K562 (cell line): ENCODE measurements around the gene LRP6. TPM values are rescaled to one million over a fixed set of nuclear protein-coding genes. Genes with fewer than 3 reads are reported as not detected.

Experiments
- CBFA2T3 ChIP-seq: fragments of 450-650 bp; IDR thresholded peaks from 2 replicates; pipeline ENCODE4 v1.6.1; 2017
- CEBPZ ChIP-seq: fragments of 150-350 bp; IDR thresholded peaks from 2 replicates; pipeline ENCODE4 v1.6.1; 2014; ENCODE audit warnings: low read depth, mild to moderate bottlenecking, low read length, borderline replicate concordance
- COPS2 ChIP-seq: fragments of 450-650 bp; conservative IDR thresholded peaks from 2 replicates; pipeline ENCODE4 v1.6.1; 2016; ENCODE audit warnings: mild to moderate bottlenecking, moderate library complexity
- CREB1 ChIP-seq, 2 experiments: sonication (generic) in 1 of 2; formaldehyde crosslinking in 1 of 2; IDR thresholded peaks; 2 replicates each; pipeline versions ENCODE4 v1.6.1 to v1.8.0; 2012 to 2022; ENCODE audit warnings: inconsistent platforms in 1 of 2, mild to moderate bottlenecking in 1 of 2, missing genetic modification reagents in 1 of 2, moderate library complexity in 1 of 2
- GATAD2A ChIP-seq: fragments of 450-650 bp; IDR thresholded peaks from 2 replicates; pipeline ENCODE4 v1.6.1; 2017
- HSF4 ChIP-seq: fragments of 250-450 bp; sonication (Bioruptor Pico); IDR thresholded peaks from 2 replicates; pipeline ENCODE4 v2.1.2; 2022; ENCODE audit warnings: mild to moderate bottlenecking, moderate library complexity, borderline replicate concordance
- IRF1 ChIP-seq: sonication (generic); formaldehyde crosslinking; IDR thresholded peaks from 2 replicates; pipeline ENCODE4 v1.8.0; 2022; ENCODE audit warnings: missing genetic modification reagents, mild to moderate bottlenecking, borderline replicate concordance
- KLF10 ChIP-seq: fragments of 250-450 bp; sonication (Bioruptor Pico); IDR thresholded peaks from 2 replicates; pipeline ENCODE4 v1.6.1; 2021; ENCODE audit warnings: matching md5 sums
- MECOM ChIP-seq: fragments of 250-450 bp; sonication (Bioruptor Pico); IDR thresholded peaks from 2 replicates; pipeline ENCODE4 v1.8.0; 2022; ENCODE audit warnings: inconsistent platforms
- MTA2 ChIP-seq: fragments of 450-650 bp; IDR thresholded peaks from 2 replicates; pipeline ENCODE4 v1.6.1; 2016; ENCODE audit warnings: low read depth
- NUFIP1 ChIP-seq: fragments of 450-650 bp; IDR thresholded peaks from 2 replicates; pipeline ENCODE4 v1.6.1; 2018; ENCODE audit not compliant: partially characterized antibody
- PCBP1 ChIP-seq: fragments of 200-400 bp; formaldehyde crosslinking; IDR thresholded peaks from 2 replicates; pipeline ENCODE4 v1.6.1; 2018; ENCODE audit warnings: mild to moderate bottlenecking, low read depth, low read length; ENCODE audit not compliant: poor library complexity, severe bottlenecking
- POLR2AphosphoS2 ChIP-seq: IDR thresholded peaks from 2 replicates; pipeline ENCODE4 v1.6.1; 2012; ENCODE audit warnings: low read length, improper control_type of control experiment
- RB1 ChIP-seq: fragments of 450-650 bp; IDR thresholded peaks from 2 replicates; pipeline ENCODE4 v1.6.1; 2017; ENCODE audit warnings: low read depth, mild to moderate bottlenecking
- RFX5 ChIP-seq: IDR thresholded peaks from 2 replicates; pipeline ENCODE4 v1.6.1; 2011; ENCODE audit warnings: low read depth, mild to moderate bottlenecking, improper control_type of control experiment, low read length
- SMAD2 ChIP-seq: fragments of 150-350 bp; IDR thresholded peaks from 2 replicates; pipeline ENCODE4 v1.6.1; 2014; ENCODE audit warnings: low read depth, mild to moderate bottlenecking, low read length
- SRSF9 ChIP-seq: fragments of 200-400 bp; formaldehyde crosslinking; IDR thresholded peaks from 2 replicates; pipeline ENCODE4 v1.6.1; 2017; ENCODE audit warnings: low read depth, low read length, borderline replicate concordance
- STAT5A ChIP-seq: IDR thresholded peaks from 2 replicates; pipeline ENCODE4 v1.6.1; 2012; ENCODE audit warnings: low read length, inconsistent platforms, borderline replicate concordance
- TEAD4 ChIP-seq, 2 experiments: sonication (generic) in 1 of 2; formaldehyde crosslinking in 1 of 2; IDR thresholded peaks; 2 replicates each; pipeline versions ENCODE4 v1.6.1 to v1.8.0; 2012 to 2022; ENCODE audit warnings: borderline replicate concordance in 1 of 2, inconsistent platforms in 1 of 2, low read length in 1 of 2, mild to moderate bottlenecking in 1 of 2, missing genetic modification reagents in 1 of 2
- TRIM28 ChIP-seq: fragments of 450-650 bp; IDR thresholded peaks from 2 replicates; pipeline ENCODE4 v1.6.1; 2017
- XRCC3 ChIP-seq: fragments of 450-650 bp; IDR thresholded peaks from 2 replicates; pipeline ENCODE4 v1.6.1; 2017; ENCODE audit warnings: mild to moderate bottlenecking, moderate library complexity
- YBX1 ChIP-seq: fragments of 450-650 bp; IDR thresholded peaks from 2 replicates; pipeline ENCODE4 v1.7.1; 2016; ENCODE audit warnings: mild to moderate bottlenecking
- ZNF133 ChIP-seq: fragments of 250-450 bp; sonication (Bioruptor Pico); IDR thresholded peaks from 2 replicates; pipeline ENCODE4 v1.4.0; 2020; ENCODE audit warnings: mild to moderate bottlenecking
- ZNF217 ChIP-seq: sonication (generic); formaldehyde crosslinking; IDR thresholded peaks from 2 replicates; pipeline ENCODE4 v1.8.0; 2022; ENCODE audit warnings: mild to moderate bottlenecking, missing genetic modification reagents
- ZNF23 ChIP-seq: fragments of 250-450 bp; sonication (Bioruptor Pico); IDR thresholded peaks from 2 replicates; pipeline ENCODE4 v1.4.0; 2020; ENCODE audit warnings: mild to moderate bottlenecking
- ZNF263 ChIP-seq: sonication (generic); formaldehyde crosslinking; IDR thresholded peaks from 2 replicates; pipeline ENCODE4 v1.8.0; 2022; ENCODE audit warnings: mild to moderate bottlenecking, missing genetic modification reagents, borderline replicate concordance
- ZNF445 ChIP-seq: fragments of 250-450 bp; sonication (Bioruptor Pico); IDR thresholded peaks from 2 replicates; pipeline ENCODE4 v1.4.0; 2020; ENCODE audit warnings: low read depth, mild to moderate bottlenecking, moderate library complexity
- ZNF584 ChIP-seq: fragments of 200-800 bp; sonication (Bioruptor generic); IDR thresholded peaks from 2 replicates; pipeline ENCODE4 v1.6.1; 2016; ENCODE audit warnings: low read depth, mild to moderate bottlenecking, missing genetic modification characterization, missing compliant biosample characterization
- ZNF764 ChIP-seq: fragments of 250-450 bp; sonication (Bioruptor Pico); IDR thresholded peaks from 2 replicates; pipeline ENCODE4 v1.4.0; 2020; ENCODE audit warnings: low read depth, mild to moderate bottlenecking, moderate library complexity
- polyA plus RNA-seq, 8 experiments: library from polyadenylated mRNA; depleted of rRNA in 4 of 8; stranded (reverse) in 5 of 8; unstranded in 3 of 8; fragments of >200 nt; fragmentation: Nextera tagmentation in 2 of 8; fragmentation: Illumina TruSeq in 1 of 8; extraction: Ambion mirVana in 2 of 8; extraction: Trizol in 1 of 8; gene quantifications; 2 replicates each; pipeline versions ENCODE4 v1.2.1 to v1.2.3, GENCODE V29; 2011 to 2014; ENCODE audit warnings: inconsistent platforms in 1 of 8, missing spikeins in 1 of 8
- total RNA-seq, 7 experiments: library from RNA; depleted of rRNA in 6 of 7; stranded (reverse); fragments of >200 nt in 6 of 7; fragmentation: Illumina TruSeq in 2 of 7; extraction: Trizol in 2 of 7; gene quantifications; 2 replicates each; pipeline versions ENCODE4 v1.2.1 to v1.2.3, GENCODE V29; 2011 to 2021; ENCODE audit warnings: low replicate concordance in 1 of 7

Gene LRP6
- total and polyA plus RNA-seq, 9 of the 15 experiments (the other 6 are each of a cell fraction or from before 2014, with no cell fraction given): 3.0 to 17.0 (median 10.8) TPM

GRCh38 chr12:12127304-12127703 is 139.5 kb downstream of the LRP6 start (continued):
- TF ChIP-seq PCBP1 (no peak), HSF4 (CRISPR knock-in tag) (no peak), MECOM (no peak), SMAD2 (no peak), RB1 (no peak), COPS2 (no peak), ZNF23 (no peak), ZNF584 (CRISPR knock-in tag) (no peak), STAT5A (peak; percentile 19; the same call in 1 of the 2 replicates), YBX1 (no peak), ZNF217 (CRISPR knock-in tag) (no peak), ZNF263 (CRISPR knock-in tag) (no peak), SRSF9 (no peak), ZNF764 (CRISPR knock-in tag) (no peak), GATAD2A (no peak), CREB1 (IDR thresholded peaks at IDR 0.05) (no peak), CREB1 (CRISPR knock-in tag; IDR thresholded peaks at IDR 0.05) (no peak), POLR2AphosphoS2 (no peak), NUFIP1 (no peak), IRF1 (CRISPR knock-in tag) (no peak), TEAD4 (IDR thresholded peaks at IDR 0.05; ENCODE audit: low read length) (peak; percentile 67), TEAD4 (CRISPR knock-in tag; IDR thresholded peaks at IDR 0.05; ENCODE audit: borderline replicate concordance) (no peak), XRCC3 (no peak), KLF10 (CRISPR knock-in tag) (no peak), RFX5 (no peak), MTA2 (peak; percentile 60; the same call in 1 of the 2 replicates), CEBPZ (no peak), TRIM28 (no peak), ZNF445 (CRISPR knock-in tag) (no peak), ZNF133 (CRISPR knock-in tag) (no peak), CBFA2T3 (peak; percentile 79)
